Measurements from ENCODE around the gene RESP18.

DNA sequence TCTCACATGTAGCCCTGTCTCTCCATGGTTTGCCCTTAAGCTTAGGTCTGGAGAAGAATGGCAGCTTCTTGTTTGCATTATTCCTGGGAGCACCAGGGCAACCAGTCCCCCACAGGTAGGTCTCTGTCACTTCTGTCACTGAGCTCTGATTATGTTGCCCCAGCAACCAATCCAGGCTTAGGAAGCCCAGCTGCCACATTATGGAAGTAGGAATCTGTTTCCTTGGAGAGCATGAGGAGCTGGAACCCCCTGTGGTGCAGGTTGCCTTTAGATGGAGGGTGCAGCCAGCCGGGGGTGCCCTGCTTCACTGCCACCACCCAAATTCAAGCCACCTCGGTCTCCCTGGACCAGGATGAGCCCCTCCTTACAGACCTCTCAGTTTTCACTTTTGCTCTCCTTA is 4.8 kb downstream of the RESP18 start:
- TF ChIP-seq CTCF (conservative IDR thresholded peaks at IDR 0.05; ENCODE audit: low read length) (no peak), EZH2phosphoT487 (IDR thresholded peaks at IDR 0.05; ENCODE audit: borderline replicate concordance, low read depth, low read length) (no peak)
